HCT116 (cell line): ENCODE results near the gene GRK2. TPM values are rescaled to one million over a fixed set of nuclear protein-coding genes. Genes with fewer than 3 reads are reported as not detected.

Experiments
- ATAC-seq: fragments of 200-7000 bp; cut with Tn5 transposase; 2 replicates; pipeline ENCODE4 v1.9.1; 2020; ENCODE audit warnings: mild to moderate bottlenecking, moderate library complexity
- BruUV-seq: library from RNA; stranded (reverse); fragments of 400-500 nt; replicated peaks from 2 replicates; lab custom pipeline; 2021; lab: Mats Ljungman, UMichigan
- CTCF ChIA-PET: fragments of 300-600 bp; sonication (Branson Sonifier 250); formaldehyde crosslinking; loops from one replicate; lab custom pipeline; 2021; ENCODE audit warnings: antibody characterized with exemption; lab: Charles Lee
- POLR2A ChIA-PET: fragments of 300-600, 350-600 bp; sonication (Branson Sonifier 250); formaldehyde crosslinking; loops from one replicate; lab custom pipeline; 2021; ENCODE audit warnings: antibody characterized with exemption; lab: Charles Lee
- RAD21 ChIA-PET, 2 experiments: fragments of 300-600 bp; sonication (Branson Sonifier 250); formaldehyde crosslinking; loops; one replicate each; lab custom pipeline; 2023; ENCODE audit warnings: low total read pairs in 2 of 2; ENCODE audit not compliant: uncharacterized antibody in 2 of 2, unreplicated experiment in 2 of 2, low non-redundant PET in 1 of 2; lab: Charles Lee
- DNase-seq: peaks from one replicate; pipeline ENCODE4 v3.0.0-alpha.2; 2010; ENCODE audit warnings: low read depth, low spot score
- H2AFZ ChIP-seq: fragments of 200-600 bp; shearing (Covaris generic), sonication (generic); 2 replicates; pipeline ENCODE4 v1.6.1; 2017; ENCODE audit warnings: low read depth, mixed run types, mixed read lengths, antibody characterized with exemption, low read length; ENCODE audit not compliant: poor library complexity, severe bottlenecking
- H3K27ac ChIP-seq: 2 replicates; pipeline ENCODE4 v1.5.1; 2012; ENCODE audit warnings: low read depth, low read length
- H3K27me3 ChIP-seq: fragments of 200-600 bp; sonication (generic); 2 replicates; pipeline ENCODE4 v1.6.1; 2016; ENCODE audit warnings: mixed run types, low read length, mixed read lengths; ENCODE audit not compliant: insufficient read depth
- H3K36me3 ChIP-seq, 2 experiments: fragments of 200-500 bp in 1 of 2; fragments of 200-600 bp in 1 of 2; sonication (Bioruptor generic) in 1 of 2; sonication (generic) in 1 of 2; 2 replicates each; pipeline versions ENCODE4 v1.5.1 to v1.6.1; 2014 to 2016; ENCODE audit warnings: low read length in 2 of 2, inconsistent platforms in 1 of 2, mixed read lengths in 1 of 2, mixed run types in 1 of 2; ENCODE audit not compliant: insufficient read depth in 2 of 2, control insufficient read depth in 1 of 2
- H3K4me1 ChIP-seq, 2 experiments: fragments of 200-600 bp in 1 of 2; sonication (generic) in 1 of 2; 2 replicates each; pipeline versions ENCODE4 v1.5.1 to v1.6.1; 2012 to 2017; ENCODE audit warnings: low read length in 2 of 2, inconsistent platforms in 1 of 2, mild to moderate bottlenecking in 1 of 2, mixed read lengths in 1 of 2, mixed run types in 1 of 2, moderate library complexity in 1 of 2; ENCODE audit not compliant: insufficient read depth in 2 of 2, control insufficient read depth in 1 of 2
- H3K4me2 ChIP-seq: fragments of 200-600 bp; sonication (generic); 2 replicates; pipeline ENCODE4 v1.6.1; 2017; ENCODE audit warnings: mixed run types, low read length, mixed read lengths
- H3K4me3 ChIP-seq, 2 experiments: fragments of 200-600 bp in 1 of 2; sonication (generic) in 1 of 2; replicated peaks in 1 of 2; 2 replicates each; pipeline ENCODE4 v1.5.1; 2011 to 2016; ENCODE audit warnings: low read length in 2 of 2, control low read depth in 1 of 2, low read depth in 1 of 2, mild to moderate bottlenecking in 1 of 2, mixed read lengths in 1 of 2, mixed run types in 1 of 2
- H3K79me2 ChIP-seq: fragments of 200-600 bp; sonication (generic); 2 replicates; pipeline ENCODE4 v1.6.1; 2017; ENCODE audit warnings: mild to moderate bottlenecking, mixed run types, low read length, moderate library complexity, mixed read lengths; ENCODE audit not compliant: insufficient read depth
- H3K9ac ChIP-seq: fragments of 200-600 bp; sonication (generic); 2 replicates; pipeline ENCODE4 v1.6.1; 2016; ENCODE audit warnings: low read length, mixed read lengths
- H3K9me2 ChIP-seq: fragments of 200-600 bp; sonication (generic), shearing (Covaris generic); 2 replicates; pipeline ENCODE4 v1.6.1; 2017; ENCODE audit warnings: mixed run types, mild to moderate bottlenecking, moderate library complexity; ENCODE audit not compliant: insufficient read depth
- H3K9me3 ChIP-seq, 2 experiments: fragments of 200-500 bp in 1 of 2; fragments of 200-600 bp in 1 of 2; sonication (Bioruptor generic) in 1 of 2; sonication (generic) in 1 of 2; 2 replicates each; pipeline ENCODE4 v1.6.1; 2014 to 2017; ENCODE audit warnings: low read length in 2 of 2, mixed read lengths in 2 of 2, inconsistent platforms in 1 of 2, low read depth in 1 of 2, mild to moderate bottlenecking in 1 of 2, mixed run types in 1 of 2, moderate library complexity in 1 of 2; ENCODE audit not compliant: control insufficient read depth in 1 of 2, insufficient read depth in 1 of 2
- H4K20me1 ChIP-seq: fragments of 200-600 bp; sonication (generic), shearing (Covaris generic); 2 replicates; pipeline ENCODE4 v1.6.1; 2017; ENCODE audit warnings: mixed run types, mild to moderate bottlenecking, moderate library complexity; ENCODE audit not compliant: insufficient read depth
- CBX3 ChIP-seq: IDR thresholded peaks from 2 replicates; pipeline ENCODE4 v1.6.1; 2012; ENCODE audit warnings: low read depth
- EZH2phosphoT487 ChIP-seq: fragments of 200-600 bp; IDR thresholded peaks from 2 replicates; pipeline ENCODE4 v1.6.1; 2018; ENCODE audit warnings: antibody characterized with exemption, borderline replicate concordance
- POLR2AphosphoS5 ChIP-seq: IDR thresholded peaks from 2 replicates; pipeline ENCODE4 v1.6.1; 2011; ENCODE audit warnings: mild to moderate bottlenecking, low read depth, low read length, moderate library complexity
- TCF7L2 ChIP-seq: IDR thresholded peaks from 2 replicates; pipeline ENCODE4 v1.7.0; 2011; ENCODE audit warnings: borderline replicate concordance, inconsistent platforms; ENCODE audit not compliant: insufficient read depth, insufficient read length; ENCODE audit errors: extremely low read depth
- YY1 ChIP-seq: IDR thresholded peaks from 2 replicates; pipeline ENCODE4 v1.6.1; 2011; ENCODE audit warnings: low read length, low read depth, moderate library complexity, mild to moderate bottlenecking; ENCODE audit not compliant: insufficient replicate concordance; ENCODE audit errors: extremely low read depth
- ZBTB33 ChIP-seq: IDR thresholded peaks from 2 replicates; pipeline ENCODE4 v1.6.1; 2011; ENCODE audit warnings: mild to moderate bottlenecking, low read length, moderate library complexity; ENCODE audit not compliant: insufficient replicate concordance; ENCODE audit errors: extremely low read depth
- ZNF274 ChIP-seq: fragments of 200-500 bp; sonication (Bioruptor generic); IDR thresholded peaks from 2 replicates; pipeline ENCODE4 v1.6.1; 2014; ENCODE audit warnings: mild to moderate bottlenecking, low read depth, low read length, inconsistent platforms
- intact Hi-C: fragments of 100-400 bp; cut with micrococcal nuclease; formaldehyde crosslinking; loops from 2 replicates; pipeline ENCODE4 v1.10.0; 2022
- total RNA-seq: library from RNA; stranded (reverse); gene quantifications from one replicate; pipeline ENCODE4 v1.2.1, GENCODE V29; 2021; ENCODE audit not compliant: unreplicated experiment
- TF ChIP-seq, protein P1 (sequence below), 3 experiments: fragments of 200-600 bp in 1 of 3; sonication (generic) in 1 of 3; IDR thresholded peaks in 2 of 3; conservative IDR thresholded peaks in 1 of 3; 2 replicates each; pipeline ENCODE4 v1.5.1; 2012 to 2017; ENCODE audit warnings: low read depth in 2 of 3, low read length in 2 of 3, antibody characterized with exemption in 1 of 3, borderline replicate concordance in 1 of 3, control low read depth in 1 of 3, mild to moderate bottlenecking in 1 of 3, mixed read lengths in 1 of 3, mixed run types in 1 of 3, moderate library complexity in 1 of 3; ENCODE audit not compliant: insufficient read depth in 1 of 3

GRK2 gene
- total RNA-seq, 1 experiment from 2014 or later: 83.0 TPM

DNA sequence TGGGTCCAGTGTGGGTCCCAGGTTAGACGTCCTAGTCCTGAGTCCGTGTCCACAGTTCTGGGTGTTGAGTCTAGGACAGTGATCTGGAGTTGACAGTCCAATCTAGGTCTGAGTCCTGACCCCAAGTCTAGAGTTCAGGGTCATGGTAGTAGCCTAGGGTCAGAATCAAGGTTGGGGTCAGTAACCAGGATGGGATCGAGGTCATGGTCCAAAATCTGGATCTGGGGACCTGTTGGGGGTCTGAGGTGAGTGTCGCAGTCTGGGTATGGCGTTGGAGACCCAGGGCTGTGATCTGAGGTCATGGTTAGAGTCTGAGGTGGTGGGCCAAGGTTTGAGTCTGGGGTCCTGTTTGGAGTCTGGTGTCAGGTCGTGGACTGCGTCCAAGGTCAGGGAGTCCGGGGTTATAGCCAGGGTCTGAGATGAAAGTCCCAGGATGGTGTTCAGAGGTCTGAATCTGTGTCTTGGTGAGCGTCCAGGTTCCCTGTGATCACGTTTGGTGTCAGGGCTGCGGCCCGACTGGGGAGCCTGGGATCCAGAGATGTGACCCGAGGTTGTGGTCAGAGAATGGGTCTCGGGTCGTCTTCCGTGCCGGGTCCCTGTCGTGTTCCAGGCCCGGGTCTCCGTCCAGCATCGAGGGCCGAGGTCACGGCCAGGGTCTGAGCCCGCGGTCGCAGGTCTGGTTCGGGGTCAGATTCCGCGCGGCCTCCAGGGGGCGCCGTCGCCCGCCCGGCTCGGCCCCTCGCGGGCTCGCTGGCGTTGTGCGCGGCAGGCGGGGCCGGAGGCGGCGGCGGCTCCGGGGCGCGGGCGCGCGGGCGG lies 432 bp upstream of the GRK2 start:
- Histone ChIP-seq H3K9me2 (no peaks in the 10 kb centered on the region), H3K9ac (peak overlapping the region; percentile 46; the same call in 1 of the 2 replicates), H3K4me1 (peaks cover 14 to 43% of the 10 kb centered on the region in 2 experiments; a peak in 3 of 4 replicates), H3K27ac (peak overlapping the region; percentile 84; the same call in 1 of the 2 replicates), H2AFZ (no peak overlapping the region), H4K20me1 (no peaks in the 10 kb centered on the region), H3K36me3 (peaks cover 2 to 15% of the 10 kb centered on the region in 2 experiments; a peak in 1 of 4 replicates), H3K4me2 (peak overlapping the region; percentile 74), H3K9me3 (no peaks in the 10 kb centered on the region), H3K4me3 (peak overlapping the region; percentile 22 to 47), H3K79me2 (peaks cover 43% of the 10 kb centered on the region), H3K27me3 (no peaks in the 10 kb centered on the region)
- intact Hi-C loops: loop anchor here (1.0 kb wide), 1 partner anchor 51 kb away; no protein-coding TSS in a partner anchor
- BruUV-seq: no TSS peak
- DNase-seq: no peak
- peak; percentile 76 for ATAC-seq
- ChIA-PET POLR2A (interaction anchor here (1.8 kb wide), 1 partner anchor 51 kb away, joined by 5 read pairs; no protein-coding TSS in a partner anchor), RAD21 (no interaction called here), CTCF (interaction anchor here (0.6 to 1.7 kb wide), 4 partner anchors 12 to 116 kb away, joined by 4 to 10 read pairs (median 5); no protein-coding TSS in a partner anchor)
- no peak for TF ChIP-seq POLR2AphosphoS5
- TF ChIP-seq, protein P1, sequence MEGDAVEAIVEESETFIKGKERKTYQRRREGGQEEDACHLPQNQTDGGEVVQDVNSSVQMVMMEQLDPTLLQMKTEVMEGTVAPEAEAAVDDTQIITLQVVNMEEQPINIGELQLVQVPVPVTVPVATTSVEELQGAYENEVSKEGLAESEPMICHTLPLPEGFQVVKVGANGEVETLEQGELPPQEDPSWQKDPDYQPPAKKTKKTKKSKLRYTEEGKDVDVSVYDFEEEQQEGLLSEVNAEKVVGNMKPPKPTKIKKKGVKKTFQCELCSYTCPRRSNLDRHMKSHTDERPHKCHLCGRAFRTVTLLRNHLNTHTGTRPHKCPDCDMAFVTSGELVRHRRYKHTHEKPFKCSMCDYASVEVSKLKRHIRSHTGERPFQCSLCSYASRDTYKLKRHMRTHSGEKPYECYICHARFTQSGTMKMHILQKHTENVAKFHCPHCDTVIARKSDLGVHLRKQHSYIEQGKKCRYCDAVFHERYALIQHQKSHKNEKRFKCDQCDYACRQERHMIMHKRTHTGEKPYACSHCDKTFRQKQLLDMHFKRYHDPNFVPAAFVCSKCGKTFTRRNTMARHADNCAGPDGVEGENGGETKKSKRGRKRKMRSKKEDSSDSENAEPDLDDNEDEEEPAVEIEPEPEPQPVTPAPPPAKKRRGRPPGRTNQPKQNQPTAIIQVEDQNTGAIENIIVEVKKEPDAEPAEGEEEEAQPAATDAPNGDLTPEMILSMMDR (IDR thresholded peaks at IDR 0.05 in 2 of 3, conservative IDR thresholded peaks at IDR 0.05 in 1 of 3; ENCODE audit: borderline replicate concordance in 1 of 3, insufficient read depth in 1 of 3, low read depth in 2 of 3, low read length in 2 of 3): peak in 2 of 3 experiments; percentile 59 to 68; a peak in 4 of 6 replicates
- TF ChIP-seq CBX3: no peak
- peak; percentile 24 for TF ChIP-seq YY1
- TF ChIP-seq TCF7L2: no peak
- TF ChIP-seq ZBTB33: no peak
- TF ChIP-seq ZNF274: no peak
- no peak for TF ChIP-seq EZH2phosphoT487
